ENCODE data around the gene DDX11.
"Not testable (repeated sequence)": the region's sequence is repeated elsewhere in the genome, so short reads cannot be mapped to it uniquely, and the experiment has no call there.

The DDX11 gene

GRCh38 chr12:31145296-31145695 is 71.6 kb downstream of the DDX11 start:
- not testable (repeated sequence) for H3K9me3 ChIP-seq (ENCODE audit: control insufficient read depth in 5 of 5, low read length in 5 of 5); H3K27me3 ChIP-seq (ENCODE audit: control insufficient read depth in 5 of 5, insufficient read depth in 4 of 5, low read length in 5 of 5); H3K27ac ChIP-seq (ENCODE audit: low read depth, low read length); H3K36me3 ChIP-seq (ENCODE audit: control insufficient read depth in 5 of 5, insufficient read depth in 5 of 5, low read length in 5 of 5); H3K4me1 ChIP-seq (ENCODE audit: control insufficient read depth in 5 of 5, insufficient read depth in 5 of 5, low read length in 5 of 5); H3K4me3 ChIP-seq (ENCODE audit: low read depth in 1 of 5, low read length in 5 of 5); H3K9ac ChIP-seq (ENCODE audit: low read length in 5 of 5)

- not testable (repeated sequence) for H3K9me3 ChIP-seq (ENCODE audit: control insufficient read depth in 5 of 5, low read length in 5 of 5); H3K27ac ChIP-seq (ENCODE audit: low read depth, low read length); H3K9ac ChIP-seq (ENCODE audit: low read length in 5 of 5); H3K36me3 ChIP-seq (ENCODE audit: control insufficient read depth in 5 of 5, insufficient read depth in 5 of 5, low read length in 5 of 5); H3K4me1 ChIP-seq (ENCODE audit: control insufficient read depth in 5 of 5, insufficient read depth in 5 of 5, low read length in 5 of 5); H3K27me3 ChIP-seq (ENCODE audit: control insufficient read depth in 5 of 5, insufficient read depth in 4 of 5, low read length in 5 of 5); H3K4me3 ChIP-seq (ENCODE audit: low read depth in 1 of 5, low read length in 5 of 5)
Observed at GRCh38 chr12:31147415-31147814, 73.8 kb downstream of the DDX11 start.

- not testable (repeated sequence) for H3K27me3 ChIP-seq (ENCODE audit: control insufficient read depth in 5 of 5, insufficient read depth in 4 of 5, low read length in 5 of 5); H3K36me3 ChIP-seq (ENCODE audit: control insufficient read depth in 5 of 5, insufficient read depth in 5 of 5, low read length in 5 of 5); H3K9ac ChIP-seq (ENCODE audit: low read length in 5 of 5); H3K4me1 ChIP-seq (ENCODE audit: control insufficient read depth in 5 of 5, insufficient read depth in 5 of 5, low read length in 5 of 5); H3K4me3 ChIP-seq (ENCODE audit: low read depth in 1 of 5, low read length in 5 of 5); H3K27ac ChIP-seq (ENCODE audit: low read depth, low read length); H3K9me3 ChIP-seq (ENCODE audit: control insufficient read depth in 5 of 5, low read length in 5 of 5)
Observed at GRCh38 chr12:31150766-31151165, 77.1 kb downstream of the DDX11 start.

All from subcutaneous abdominal adipose tissue (tissue), 5 donors.